Measurements from ENCODE around the gene SELPLG.
A peak's percentile ranks its signal among the peaks of the same experiment; 100 is the strongest.
"Not testable (repeated sequence)": the region's sequence is repeated elsewhere in the genome, so short reads cannot be mapped to it uniquely, and the experiment has no call there.

Gene SELPLG

GRCh38 chr12:108638141-108638827 lies 4.6 kb upstream of the SELPLG start:
- DNase-seq, result no peak

GRCh38 chr12:108637222-108637971 lies 3.7 kb upstream of the SELPLG start:
- no peak for DNase-seq

- DNase-seq, result no peak
These were observed 2.5 kb upstream of the SELPLG start for GRCh38 chr12:108635997-108636808.

GRCh38 chr12:108635201-108635996 lies 1.7 kb upstream of the SELPLG start:
- no peak for DNase-seq

- no peak for DNase-seq
These were observed 652 bp upstream of the SELPLG start for GRCh38 chr12:108634341-108634751.

- no peak for DNase-seq
These were observed 587 bp downstream of the SELPLG start for GRCh38 chr12:108633081-108633533.

GRCh38 chr12:108631261-108631660 lies 2.4 kb downstream of the SELPLG start:
- not testable (repeated sequence) for DNase-seq

- DNase-seq, result no peak
These were observed 3.0 kb downstream of the SELPLG start for GRCh38 chr12:108630481-108631207.

DNA sequence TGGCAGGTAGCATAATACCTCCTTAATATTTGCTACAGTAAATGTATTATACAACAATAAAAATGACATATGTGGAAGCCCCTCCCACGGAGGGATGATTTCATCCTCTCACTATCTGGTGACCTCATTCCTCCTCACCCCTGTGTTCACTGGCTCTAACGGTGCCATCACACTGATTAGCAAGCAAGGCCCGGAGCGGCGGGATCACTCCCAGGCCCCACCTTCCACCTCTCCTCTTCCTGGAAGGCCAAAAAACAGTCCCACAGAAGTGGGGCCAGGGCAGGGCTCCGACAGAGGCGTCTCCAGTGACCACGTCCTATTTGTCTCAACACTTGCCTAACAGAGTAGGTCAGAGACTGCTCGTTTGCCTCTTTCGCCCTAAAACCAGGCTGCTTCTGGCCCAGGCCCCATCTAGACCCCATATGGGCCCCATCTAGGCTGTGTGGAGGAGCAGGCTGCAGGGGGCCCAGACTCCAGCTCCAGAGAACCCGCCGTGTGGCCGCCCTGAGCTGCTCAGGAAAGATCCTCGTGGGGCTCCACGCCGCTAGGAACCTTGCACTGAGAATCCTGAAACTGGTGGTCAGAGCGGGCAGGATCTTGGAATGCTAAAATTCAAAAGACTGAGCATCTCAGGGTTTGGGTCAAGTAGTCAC lies 3.7 kb downstream of the SELPLG start:
- no peak for DNase-seq

DNA sequence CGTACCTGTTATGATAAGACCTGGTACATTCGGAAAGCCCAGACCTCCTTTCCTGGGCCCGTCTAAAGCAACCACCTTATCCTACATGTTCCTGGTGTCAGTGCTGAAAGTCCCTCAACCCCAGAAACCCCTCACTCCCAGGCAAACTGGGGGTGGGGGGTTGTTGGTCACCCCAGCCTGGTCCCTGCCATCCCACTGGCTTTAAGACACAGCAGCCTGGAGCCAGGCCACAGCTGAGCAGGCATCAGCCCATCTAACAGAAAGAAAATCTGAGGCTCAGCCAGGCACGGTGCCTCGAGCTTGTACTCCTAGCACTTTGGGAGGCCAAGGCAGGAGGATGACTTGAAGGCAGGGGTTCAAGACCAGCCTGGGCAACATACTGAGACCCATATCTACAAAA lies 4.5 kb downstream of the SELPLG start:
- DNase-seq, result no peak

DNA sequence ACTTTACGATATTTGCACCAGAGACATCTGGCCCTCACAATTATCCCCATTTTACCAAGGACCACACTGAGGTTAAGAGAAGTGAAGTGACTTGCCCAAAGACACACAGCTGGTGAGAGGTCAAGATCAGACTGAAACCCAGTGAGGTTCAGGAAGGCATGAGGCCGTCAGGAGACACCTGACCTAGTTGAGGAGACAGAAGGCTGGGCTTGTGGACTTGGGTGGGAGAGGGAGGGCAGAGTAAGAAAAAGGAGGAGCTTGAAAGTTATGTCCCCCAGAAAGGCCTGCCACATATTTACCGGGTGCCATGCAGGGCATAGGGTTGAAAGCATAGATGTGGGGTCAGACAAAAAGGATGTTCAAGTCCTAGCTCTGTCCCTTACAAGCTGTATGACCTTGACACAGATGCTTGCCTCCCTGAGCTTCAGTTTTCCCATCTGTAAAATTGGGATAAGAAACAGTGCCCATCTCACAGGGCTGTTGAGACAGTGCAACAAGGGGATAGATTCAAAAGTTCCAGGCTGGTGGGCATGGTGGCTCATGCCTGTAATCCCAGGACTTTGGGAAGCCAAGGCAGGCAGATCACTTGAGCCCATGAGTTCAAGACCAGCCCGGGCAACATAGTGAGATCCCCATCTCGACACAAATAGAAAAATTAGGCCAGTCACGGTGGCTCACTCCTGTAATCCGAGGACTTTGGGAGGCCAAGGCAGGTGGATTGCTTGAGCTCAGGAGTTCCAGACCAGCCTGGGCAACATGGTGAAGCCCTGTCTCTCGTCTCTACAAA lies 6.4 kb downstream of the SELPLG start:
- DNase-seq, result no peak

- DNase-seq, result no peak
These were observed 8.5 kb downstream of the SELPLG start for GRCh38 chr12:108625228-108625627.

- no peak for DNase-seq
These were observed 10.1 kb downstream of the SELPLG start for GRCh38 chr12:108623577-108623976.

GRCh38 chr12:108622921-108623514 lies 10.7 kb downstream of the SELPLG start:
- no peak for DNase-seq

- DNase-seq, result peak in 1 of 2 experiments; percentile 44
These were observed 11.3 kb downstream of the SELPLG start for GRCh38 chr12:108622421-108622820.

- no peak for DNase-seq
These were observed 12.5 kb downstream of the SELPLG start for GRCh38 chr12:108621161-108621560.

DNA sequence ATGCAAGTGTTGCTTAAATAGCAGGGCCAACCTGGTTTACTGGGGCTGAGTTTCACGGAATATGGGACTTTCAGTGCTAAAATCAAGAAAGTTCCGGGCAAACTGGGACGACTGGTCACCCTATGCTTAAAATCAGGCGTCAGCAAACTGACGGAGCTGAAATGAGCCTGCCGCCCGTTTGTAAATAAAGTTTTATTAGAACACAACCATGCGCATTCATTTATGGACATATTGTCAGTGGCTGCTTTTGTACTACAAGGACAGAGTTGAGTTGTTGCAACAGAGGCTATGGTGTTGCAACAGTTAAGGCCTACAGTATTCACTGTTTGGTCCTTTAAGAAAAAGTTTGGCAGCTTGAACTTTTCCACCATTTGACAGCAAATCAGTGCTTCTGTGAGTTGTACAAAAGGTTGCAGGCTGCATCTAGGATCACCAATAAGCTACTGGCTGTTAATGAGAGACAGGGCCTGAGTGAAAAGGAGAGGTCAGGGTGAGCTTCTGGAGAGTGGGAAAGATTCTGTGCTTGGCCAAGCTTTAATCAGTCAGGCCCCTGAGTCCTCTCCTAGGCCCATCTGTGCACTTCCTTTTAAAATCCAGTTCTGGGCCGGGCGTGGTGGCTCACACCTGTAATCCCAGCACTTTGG lies 13.3 kb downstream of the SELPLG start:
- no peak for DNase-seq

DNA sequence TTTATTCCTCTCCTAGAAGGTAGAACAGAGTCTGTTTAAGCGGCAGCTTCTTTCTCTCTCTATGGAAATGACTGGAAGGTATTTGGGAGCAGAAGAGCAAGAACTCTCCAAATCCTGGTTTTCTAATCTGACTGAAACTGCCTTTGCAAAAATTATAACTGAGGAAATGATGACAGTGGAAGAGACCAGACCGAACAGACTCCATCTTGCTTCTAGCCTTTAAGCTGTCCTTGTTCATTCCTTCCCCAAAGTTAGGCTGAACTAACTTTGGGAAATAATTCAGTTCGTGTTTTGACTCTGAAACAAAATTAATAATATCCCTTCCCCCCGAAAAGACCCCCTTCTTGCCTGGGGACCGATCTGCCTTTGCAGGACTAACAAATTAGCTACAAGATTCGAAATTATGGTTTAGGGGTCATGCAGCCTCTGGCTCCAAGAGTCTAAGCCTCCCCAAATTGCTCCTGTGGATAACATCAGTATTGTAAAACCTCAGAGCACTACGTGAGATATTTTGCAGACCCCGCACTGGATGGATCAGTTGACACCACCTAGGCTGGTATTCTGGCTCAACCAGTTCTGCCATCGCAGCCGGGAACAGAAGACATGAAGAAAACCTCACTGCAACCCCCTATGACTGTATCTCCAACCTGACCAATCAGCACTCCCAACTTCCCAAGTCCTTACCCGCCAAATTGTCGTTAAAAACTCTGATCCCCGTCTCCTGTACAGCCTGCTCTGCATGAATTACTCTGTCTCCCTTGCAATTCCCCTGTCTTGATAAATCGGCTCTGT lies 14.1 kb downstream of the SELPLG start:
- no peak for DNase-seq

DNA sequence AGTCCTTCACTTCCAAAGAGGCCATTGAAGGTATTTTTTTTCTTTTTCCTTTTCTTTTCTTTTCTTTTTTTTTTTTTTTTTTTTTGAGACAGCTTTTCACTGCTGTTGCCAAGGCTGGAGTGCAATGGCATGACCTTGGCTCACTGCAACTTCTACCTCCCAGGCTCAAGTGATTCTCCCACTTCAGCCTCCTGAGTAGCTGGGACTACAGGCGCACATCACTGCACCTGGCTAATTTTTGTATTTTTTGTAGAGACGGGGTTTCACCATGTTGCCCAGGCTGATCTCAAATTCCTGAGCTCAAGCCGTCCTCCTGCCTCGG lies 14.8 kb downstream of the SELPLG start:
- DNase-seq, result not testable (repeated sequence)

All from NCI-H2081 (cell line).